Fibroblast of skin of back (primary cell): Measurements from ENCODE around the gene ACADVL.

Experiments used
- DNase-seq: peaks from one replicate; pipeline ENCODE4 v3.0.0-alpha.2; 2013

Gene ACADVL

GRCh38 chr17:7191571-7192270 is 28.0 kb upstream of the ACADVL start:
- DNase-seq, result peak; percentile 54

DNA sequence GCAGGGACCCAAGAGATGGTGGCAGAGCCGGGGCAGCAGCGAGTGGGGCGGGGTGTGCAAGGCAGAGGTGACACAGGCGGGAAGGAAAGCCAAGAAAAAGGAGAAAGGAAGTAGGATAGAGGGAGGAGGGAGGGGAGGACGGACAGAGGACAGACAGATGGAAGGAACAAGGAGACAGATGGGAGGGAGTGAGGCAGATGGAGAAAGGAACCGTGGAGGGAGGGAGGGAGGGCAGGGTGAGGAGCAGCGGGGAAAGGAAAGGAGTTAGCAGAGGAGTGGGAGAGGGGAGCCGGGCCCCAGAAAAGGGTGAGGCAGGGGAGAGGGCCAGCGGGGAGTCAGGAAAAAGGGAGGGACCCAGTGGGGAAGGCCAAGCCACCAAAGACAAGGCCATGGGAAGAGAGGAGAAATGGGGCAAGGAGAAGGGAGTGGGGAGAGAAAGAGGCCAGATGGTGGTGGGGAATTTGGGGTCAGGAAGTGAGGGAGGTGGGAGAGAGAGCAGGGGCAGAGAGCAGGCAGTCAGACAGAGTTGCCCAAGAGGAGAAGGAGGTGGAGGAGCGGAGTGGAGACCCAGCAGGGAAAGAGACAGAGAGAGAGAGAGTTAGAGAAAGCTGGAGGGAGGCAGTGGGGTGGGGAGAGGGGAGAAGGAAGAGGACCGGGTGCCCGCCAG is 27.3 kb upstream of the ACADVL start:
- no peak for DNase-seq

- no peak for DNase-seq
Observed at GRCh38 chr17:7195971-7196370, 23.8 kb upstream of the ACADVL start.

- no peak for DNase-seq
Observed at GRCh38 chr17:7196651-7197401, 22.9 kb upstream of the ACADVL start.

DNA sequence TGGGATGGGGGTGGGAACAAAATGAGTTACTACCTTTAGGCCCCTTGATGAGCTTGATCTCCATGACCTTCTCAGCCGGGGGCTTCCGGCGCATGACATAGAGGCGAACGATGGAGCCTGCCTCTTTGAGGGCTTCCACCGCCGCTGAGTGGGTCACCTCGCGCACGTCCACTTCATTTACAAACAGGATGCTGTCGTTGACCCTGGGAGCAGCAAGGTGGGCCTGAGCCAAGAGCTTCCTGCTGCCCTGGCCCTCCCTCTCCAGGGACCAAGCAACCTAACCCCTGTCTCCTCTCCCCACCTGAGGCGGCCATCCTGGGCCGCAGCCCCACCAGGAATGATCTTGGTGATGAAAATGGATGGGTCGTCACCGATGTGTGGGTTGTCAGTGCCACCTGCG is 16.3 kb upstream of the ACADVL start:
- DNase-seq, result no peak

DNA sequence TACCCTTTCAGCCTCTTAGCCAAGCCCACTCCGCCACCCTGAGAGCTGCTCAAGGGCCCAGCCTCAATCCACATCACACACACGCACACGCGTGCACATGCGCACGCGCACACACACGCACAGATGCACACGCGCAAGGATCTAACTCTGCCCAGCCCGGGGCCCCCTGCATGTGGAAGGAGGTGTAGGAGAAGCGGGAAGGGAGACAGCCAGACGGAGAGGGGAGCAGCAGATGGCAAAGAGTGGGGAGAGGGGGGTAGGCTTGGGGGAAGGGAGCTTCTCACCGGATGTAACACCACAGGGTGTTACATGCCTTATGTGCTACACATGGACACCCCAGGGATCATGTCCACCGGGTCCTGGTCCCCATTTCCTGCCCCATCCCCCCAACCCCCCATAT is 15.4 kb upstream of the ACADVL start:
- peak; percentile 37 for DNase-seq

GRCh38 chr17:7204828-7205461 is 14.8 kb upstream of the ACADVL start:
- DNase-seq, result peak; percentile 81

GRCh38 chr17:7205561-7205960 is 14.2 kb upstream of the ACADVL start:
- no peak for DNase-seq

DNA sequence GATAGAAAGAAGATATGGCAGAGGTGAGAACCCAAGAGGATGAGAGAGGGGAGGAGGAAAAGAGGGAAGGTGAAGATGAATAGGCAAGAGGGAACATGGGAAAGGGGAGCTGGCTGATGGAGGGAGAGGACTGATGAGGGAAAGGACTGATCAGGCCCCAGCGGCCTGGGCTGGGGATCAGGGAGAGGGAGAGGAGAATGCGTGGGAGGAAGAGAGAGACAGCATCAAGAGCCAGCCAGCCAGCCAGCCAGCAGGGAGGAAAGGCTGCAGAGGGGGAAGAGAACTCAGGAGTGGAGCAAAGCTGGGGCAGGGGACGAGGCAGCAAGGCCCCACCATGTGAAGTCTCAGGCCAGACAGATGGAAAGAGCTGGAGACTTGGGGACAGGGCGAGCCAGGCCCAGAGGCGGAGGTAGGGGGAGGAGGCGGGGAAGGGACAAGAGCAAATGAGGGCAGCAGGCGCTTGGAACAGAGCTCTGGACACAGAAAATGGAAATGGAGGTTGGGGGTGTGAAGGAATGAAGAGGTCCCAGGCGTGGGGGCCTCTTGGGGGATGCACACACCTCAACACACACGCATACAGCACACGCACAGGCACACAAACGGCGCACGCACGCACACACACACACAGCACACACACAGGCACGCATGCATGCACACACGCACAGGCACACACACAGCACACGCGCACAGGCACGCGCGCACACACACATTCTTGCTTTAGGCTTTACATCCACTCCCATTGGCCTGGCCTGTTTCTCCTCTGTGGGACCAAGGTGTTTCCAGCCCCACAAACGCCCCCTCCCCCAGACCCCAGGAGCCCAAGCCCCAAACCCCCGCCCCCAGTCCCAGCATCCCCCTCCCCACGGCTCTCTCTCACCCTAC is 12.4 kb upstream of the ACADVL start:
- no peak for DNase-seq

GRCh38 chr17:7208027-7208571 is 11.6 kb upstream of the ACADVL start:
- DNase-seq, result no peak

- no peak for DNase-seq
Observed at GRCh38 chr17:7208754-7209460, 10.8 kb upstream of the ACADVL start.

DNA sequence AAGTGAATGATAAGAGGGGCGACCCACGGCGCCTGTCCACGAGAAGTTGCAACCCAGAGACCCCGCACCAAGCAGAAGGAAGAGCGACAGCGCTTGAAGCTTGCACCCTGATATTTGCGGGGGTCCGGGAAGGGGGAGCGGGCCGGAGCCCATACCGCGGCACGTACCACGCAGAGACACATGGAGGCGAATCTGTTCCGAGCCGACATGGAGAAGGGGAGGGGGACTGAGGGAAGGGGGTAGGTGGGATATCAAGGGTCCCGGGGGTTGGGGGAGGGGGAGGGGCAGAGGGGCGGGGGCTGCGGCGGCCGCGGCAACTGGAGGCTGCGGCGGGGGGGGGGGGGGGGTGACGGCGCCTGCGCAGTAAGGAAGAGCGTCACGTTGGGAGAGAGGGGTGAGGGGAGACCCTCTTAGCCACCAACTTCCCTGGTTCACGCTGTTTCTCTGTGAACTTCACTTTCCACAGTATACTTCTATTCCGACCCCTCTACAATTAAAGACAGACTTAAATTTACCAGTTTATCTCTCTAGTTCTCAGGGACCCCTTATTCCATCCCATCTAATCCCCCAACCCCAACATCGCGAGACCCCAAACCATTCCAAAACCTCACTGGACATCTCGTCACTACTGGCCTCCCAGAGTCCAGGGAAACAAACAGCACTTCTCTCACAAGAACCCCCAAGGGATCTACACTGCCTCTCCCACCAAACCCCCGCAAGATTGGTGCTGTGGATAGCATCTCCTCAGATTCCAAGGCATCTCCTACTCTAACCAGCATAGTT is 8.1 kb upstream of the ACADVL start:
- no peak for DNase-seq

DNA sequence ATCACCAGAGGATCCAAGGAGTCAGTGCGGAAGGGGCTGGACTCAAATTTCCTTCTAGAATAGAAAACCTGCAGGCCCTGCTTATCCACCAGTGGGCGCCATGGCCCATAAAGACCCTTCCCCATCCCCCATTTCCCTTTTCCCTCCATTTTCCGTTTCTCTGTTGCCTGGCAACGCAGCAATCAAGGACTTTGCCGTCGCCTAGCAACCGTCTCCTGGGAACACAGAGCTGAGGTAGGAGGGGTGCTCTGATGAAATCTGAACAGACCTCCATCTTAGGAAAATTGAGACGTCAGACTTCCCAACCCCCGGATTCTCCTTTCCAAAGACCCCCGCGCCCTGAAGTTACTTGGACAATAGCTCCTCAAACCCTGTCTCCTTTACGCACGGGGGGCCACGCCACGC is 5.8 kb upstream of the ACADVL start:
- DNase-seq, result peak; percentile 77

GRCh38 chr17:7214300-7215135 is 5.2 kb upstream of the ACADVL start:
- peak; percentile 97 for DNase-seq

DNA sequence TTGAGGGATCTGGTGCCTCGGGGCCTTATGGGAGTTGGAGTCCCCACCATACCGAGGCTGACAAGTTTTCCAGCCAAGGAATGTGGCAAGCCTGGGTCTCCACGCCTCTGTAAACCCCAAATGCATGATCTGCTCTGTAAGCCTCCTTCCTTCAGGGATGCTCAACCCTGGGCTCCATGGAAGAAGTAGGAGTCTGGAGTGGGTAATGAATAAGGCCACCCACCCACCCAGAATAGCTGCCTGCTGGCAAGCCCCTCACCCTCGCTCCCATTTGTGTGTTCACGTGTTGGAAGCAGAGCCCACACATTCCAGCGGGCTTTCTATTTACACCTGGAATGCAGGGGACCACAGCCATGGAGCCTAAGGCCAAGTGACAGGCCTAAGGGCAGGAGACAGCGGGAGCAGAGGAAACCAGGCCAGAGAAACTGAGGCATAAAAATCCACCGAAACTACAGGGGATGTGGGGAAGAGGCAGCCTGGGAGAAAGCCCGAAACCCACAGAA is 4.6 kb upstream of the ACADVL start:
- DNase-seq, result no peak

DNA sequence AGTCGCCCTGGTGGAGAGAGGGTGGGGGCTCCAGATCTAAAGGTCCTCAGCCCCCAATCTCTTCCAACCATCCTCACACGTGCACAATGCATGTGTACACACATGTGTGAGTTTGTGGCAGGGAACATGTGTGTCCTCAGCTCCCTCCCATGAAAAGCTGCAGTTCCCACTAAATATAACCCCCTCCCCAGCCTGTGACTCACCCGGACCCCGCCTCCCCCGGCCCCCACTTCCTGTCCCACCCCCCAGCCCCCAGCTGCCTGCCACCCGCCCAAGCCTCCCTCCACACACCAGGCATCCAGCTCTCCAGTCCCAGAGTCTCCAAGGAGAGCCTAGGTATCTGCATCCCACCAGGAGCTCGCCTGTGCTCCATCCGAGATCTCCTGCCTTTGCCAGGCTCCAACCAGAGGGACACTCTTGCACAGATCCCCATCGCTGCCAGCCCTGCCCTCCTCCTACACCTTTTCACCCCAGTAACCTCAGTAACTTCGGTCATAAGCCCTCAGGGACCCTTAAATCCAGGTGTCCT is 4.0 kb upstream of the ACADVL start:
- DNase-seq, result peak; percentile 54

- no peak for DNase-seq
Observed at GRCh38 chr17:7216242-7217112, 3.3 kb upstream of the ACADVL start.
